Ovary (tissue), 9 donors: ENCODE measurements around the gene ATXN1. TPM values are rescaled to one million over a fixed set of nuclear protein-coding genes. Genes with fewer than 3 reads are reported as not detected.

Source experiments
- DNase-seq, 5 donors: peaks; one replicate each; pipeline ENCODE4 v3.0.0-alpha.2; 2019 to 2020
- H3K27ac ChIP-seq, 2 donors: fragments of 200-600 bp; one replicate each; pipeline versions ENCODE4 v1.5.1 to v1.8.0; 2019 to 2022
- H3K27me3 ChIP-seq: fragments of 200-600 bp; one replicate; pipeline ENCODE4 v1.8.0; 2022
- H3K36me3 ChIP-seq: fragments of 200-600 bp; sonication (generic); one replicate; pipeline ENCODE4 v1.5.1; 2019
- H3K4me1 ChIP-seq: one replicate; pipeline ENCODE4 v1.8.1; 2013; ENCODE audit warnings: mild to moderate bottlenecking, moderate library complexity; ENCODE audit not compliant: insufficient read depth
- H3K4me3 ChIP-seq: fragments of 200-600 bp; sonication (generic); one replicate; pipeline ENCODE4 v1.5.1; 2017
- H3K9me3 ChIP-seq, 2 donors: fragments of 200-600 bp in 1 of 2; sonication (generic) in 1 of 2; one replicate each; pipeline versions ENCODE4 v1.5.1 to v1.8.1; 2013 to 2019; ENCODE audit warnings: mild to moderate bottlenecking in 1 of 2, moderate library complexity in 1 of 2
- EP300 ChIP-seq: sonication (generic); formaldehyde crosslinking; IDR thresholded peaks from one replicate; pipeline ENCODE4 v1.6.1; 2017; ENCODE audit warnings: antibody characterized with exemption
- POLR2A ChIP-seq: fragments of 450-650 bp; IDR thresholded peaks from one replicate; pipeline ENCODE4 v1.6.1; 2017; ENCODE audit warnings: antibody characterized with exemption, mild to moderate bottlenecking, moderate library complexity
- WGBS, 3 donors: extraction: QIAGEN DNeasy Blood & Tissue Kit in 1 of 3; methylation state at CpG; one replicate each; pipeline versions ENCODE4 v1.1.5 to v1.1.7; 2013 to 2017; 5-methylcytosine and 5-hydroxymethylcytosine counted together
- intact Hi-C, 4 donors: fragments of 100-400 bp; cut with DNase I; formaldehyde crosslinking; loops; one replicate each; pipeline versions ENCODE4 v1.11.0 to v1.15.1; 2022 to 2023
- polyA plus RNA-seq, 2 donors: library from polyadenylated mRNA; stranded (reverse); fragments of 200-250 nt in 1 of 2; fragments of 350-450 nt in 1 of 2; fragmentation: Illumina TruSeq in 1 of 2; extraction: RNeasy Lipid Tissue Mini Kit (QIAGEN cat#74804) in 1 of 2; gene quantifications; one replicate each; pipeline ENCODE4 v1.2.3, GENCODE V29; 2013 to 2014
- total RNA-seq, 7 donors: library from RNA; depleted of rRNA in 2 of 7; stranded (reverse); fragments of >200 nt in 2 of 7; fragmentation: NEBNext Ultra II Directional in 3 of 7; extraction: Animal tissue kit (Norgen Biotek cat#: 25700) in 3 of 7; gene quantifications; one replicate each; pipeline versions ENCODE4 v1.1.0 to v1.2.4, GENCODE V29; 2016 to 2023
- TF ChIP-seq, protein P1 (sequence below), 3 donors: fragments of 450-650 bp in 2 of 3; fragments of 200-600 bp in 1 of 3; IDR thresholded peaks; one replicate each; pipeline versions ENCODE4 v1.5.1 to v1.8.0; 2016 to 2022; ENCODE audit warnings: antibody characterized with exemption in 3 of 3, mild to moderate bottlenecking in 1 of 3
- donor health status: DM: no; HTN: no; CAD: no; lungs with moderate emphysema.
- donor health status: DM: no; HTN: no; CAD: no.
- donor health status: Bipolar disorder and iron deficiency.
- donor health status: DM: yes; HTN: yes; CAD: no.
- donor health status: DM: no; HTN: no; CAD: no.
- donor health status: DM: yes; HTN: yes; CAD: no.

ATXN1 gene
- total and polyA plus RNA-seq, 9 donors = 7.3 to 38.2 (median 30.4) TPM

DNA sequence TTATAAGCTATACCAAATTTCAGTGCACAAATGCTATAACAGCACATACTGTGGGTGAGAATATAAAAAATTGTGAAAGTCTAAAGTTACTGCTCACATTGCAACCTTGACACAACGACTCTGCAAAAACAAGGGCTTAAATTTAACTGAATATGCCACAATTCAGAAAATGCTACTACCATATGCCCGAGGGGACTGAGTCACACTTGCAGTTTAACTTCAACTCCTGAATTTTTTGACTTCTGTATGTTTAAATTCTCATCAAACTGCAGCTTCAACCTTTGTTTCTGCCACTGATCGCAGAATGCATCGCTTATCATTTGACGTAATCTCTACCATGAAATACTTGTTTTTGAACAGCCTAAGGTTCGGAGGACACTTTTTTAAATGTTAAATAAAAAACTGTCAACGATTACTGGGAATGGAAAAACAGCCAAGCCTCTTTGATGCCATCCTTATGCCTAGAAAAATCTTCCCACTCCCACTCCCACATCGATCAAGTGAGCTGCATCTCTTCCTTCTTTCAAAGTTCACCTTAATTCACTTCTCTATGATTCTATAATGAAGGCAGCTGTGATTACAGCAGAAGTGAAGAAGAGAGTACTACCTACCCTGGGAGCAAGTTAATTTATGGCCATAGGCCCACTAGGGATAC is 136.5 kb downstream of the ATXN1 start:
- intact Hi-C loops = no loop called here
- DNase-seq = no peak
- TF ChIP-seq POLR2A = no peak
- TF ChIP-seq, protein P1, sequence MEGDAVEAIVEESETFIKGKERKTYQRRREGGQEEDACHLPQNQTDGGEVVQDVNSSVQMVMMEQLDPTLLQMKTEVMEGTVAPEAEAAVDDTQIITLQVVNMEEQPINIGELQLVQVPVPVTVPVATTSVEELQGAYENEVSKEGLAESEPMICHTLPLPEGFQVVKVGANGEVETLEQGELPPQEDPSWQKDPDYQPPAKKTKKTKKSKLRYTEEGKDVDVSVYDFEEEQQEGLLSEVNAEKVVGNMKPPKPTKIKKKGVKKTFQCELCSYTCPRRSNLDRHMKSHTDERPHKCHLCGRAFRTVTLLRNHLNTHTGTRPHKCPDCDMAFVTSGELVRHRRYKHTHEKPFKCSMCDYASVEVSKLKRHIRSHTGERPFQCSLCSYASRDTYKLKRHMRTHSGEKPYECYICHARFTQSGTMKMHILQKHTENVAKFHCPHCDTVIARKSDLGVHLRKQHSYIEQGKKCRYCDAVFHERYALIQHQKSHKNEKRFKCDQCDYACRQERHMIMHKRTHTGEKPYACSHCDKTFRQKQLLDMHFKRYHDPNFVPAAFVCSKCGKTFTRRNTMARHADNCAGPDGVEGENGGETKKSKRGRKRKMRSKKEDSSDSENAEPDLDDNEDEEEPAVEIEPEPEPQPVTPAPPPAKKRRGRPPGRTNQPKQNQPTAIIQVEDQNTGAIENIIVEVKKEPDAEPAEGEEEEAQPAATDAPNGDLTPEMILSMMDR (IDR thresholded peaks at IDR 0.05) = no peak
- TF ChIP-seq EP300 = no peak
- Histone ChIP-seq H3K36me3 (no peaks in the 10 kb centered on the region), H3K27ac (no peak overlapping the region), H3K9me3 (no peaks in the 10 kb centered on the region), H3K4me3 (no peak overlapping the region), H3K4me1 (no peaks in the 10 kb centered on the region), H3K27me3 (no peaks in the 10 kb centered on the region)
- 71 to 78% (median 76%) methylated on average over 8 of the region's 8 CpGs for WGBS, 3 donors

- Histone ChIP-seq H3K27me3 (no peaks in the 10 kb centered on the region), H3K4me3 (no peak overlapping the region), H3K27ac (no peak overlapping the region), H3K4me1 (no peaks in the 10 kb centered on the region), H3K36me3 (no peaks in the 10 kb centered on the region), H3K9me3 (no peaks in the 10 kb centered on the region)
- no peak for TF ChIP-seq POLR2A
- TF ChIP-seq, protein P1 (IDR thresholded peaks at IDR 0.05) = no peak
- no peak for TF ChIP-seq EP300
- 96 to 97% (median 97%) methylated on average over 4 of the region's 4 CpGs for WGBS, 3 donors
- no peak for DNase-seq
- intact Hi-C loops = no loop called here
Measured at GRCh38 chr6:16623731-16624130, 137.5 kb downstream of the ATXN1 start.

- Histone ChIP-seq H3K9me3 (no peaks in the 10 kb centered on the region), H3K4me1 (no peaks in the 10 kb centered on the region), H3K27ac (no peak overlapping the region), H3K27me3 (no peaks in the 10 kb centered on the region), H3K4me3 (no peak overlapping the region), H3K36me3 (no peaks in the 10 kb centered on the region)
- DNase-seq = no peak
- TF ChIP-seq POLR2A (no peak), EP300 (no peak)
- TF ChIP-seq, protein P1 (IDR thresholded peaks at IDR 0.05) = no peak
- WGBS, 3 donors = 68 to 73% (median 71%) methylated on average over 3 of the region's 3 CpGs
- intact Hi-C loops = no loop called here
Measured at GRCh38 chr6:16623029-16623653, 138.1 kb downstream of the ATXN1 start.

- no peaks in the 10 kb centered on the region for H3K36me3 ChIP-seq
- no peaks in the 10 kb centered on the region for H3K9me3 ChIP-seq
- intact Hi-C loops = no loop called here
- DNase-seq = no peak
- no peaks in the 10 kb centered on the region for H3K4me1 ChIP-seq
- H3K4me3 ChIP-seq = no peak overlapping the region
- 91 to 92% (median 92%) methylated on average over 5 of the region's 5 CpGs for WGBS, 3 donors
- TF ChIP-seq, protein P1 (IDR thresholded peaks at IDR 0.05) = no peak
- TF ChIP-seq POLR2A (no peak), EP300 (no peak)
- H3K27ac ChIP-seq = no peak overlapping the region
- H3K27me3 ChIP-seq = no peaks in the 10 kb centered on the region
Measured at GRCh38 chr6:16622193-16622592, 139.1 kb downstream of the ATXN1 start.
